Rectal smooth muscle tissue (tissue), 1 donor: ENCODE data around the gene FBXL17.

Experiments used
- H3K27ac ChIP-seq: one replicate; pipeline ENCODE4 v1.7.0; 2013; ENCODE audit warnings: low read depth, low read length, inconsistent platforms
- H3K27me3 ChIP-seq: one replicate; pipeline ENCODE4 v1.7.0; 2013; ENCODE audit warnings: low read length; ENCODE audit not compliant: control insufficient read depth, insufficient read depth
- H3K36me3 ChIP-seq: one replicate; pipeline ENCODE4 v1.7.0; 2013; ENCODE audit warnings: low read length; ENCODE audit not compliant: control insufficient read depth, insufficient read depth
- H3K4me1 ChIP-seq: one replicate; pipeline ENCODE4 v1.7.0; 2013; ENCODE audit warnings: low read length; ENCODE audit not compliant: control insufficient read depth, insufficient read depth
- H3K4me3 ChIP-seq: one replicate; pipeline ENCODE4 v1.7.0; 2013; ENCODE audit warnings: low read length
- H3K9ac ChIP-seq: one replicate; pipeline ENCODE4 v1.7.0; 2013; ENCODE audit warnings: low read length

FBXL17 gene

DNA sequence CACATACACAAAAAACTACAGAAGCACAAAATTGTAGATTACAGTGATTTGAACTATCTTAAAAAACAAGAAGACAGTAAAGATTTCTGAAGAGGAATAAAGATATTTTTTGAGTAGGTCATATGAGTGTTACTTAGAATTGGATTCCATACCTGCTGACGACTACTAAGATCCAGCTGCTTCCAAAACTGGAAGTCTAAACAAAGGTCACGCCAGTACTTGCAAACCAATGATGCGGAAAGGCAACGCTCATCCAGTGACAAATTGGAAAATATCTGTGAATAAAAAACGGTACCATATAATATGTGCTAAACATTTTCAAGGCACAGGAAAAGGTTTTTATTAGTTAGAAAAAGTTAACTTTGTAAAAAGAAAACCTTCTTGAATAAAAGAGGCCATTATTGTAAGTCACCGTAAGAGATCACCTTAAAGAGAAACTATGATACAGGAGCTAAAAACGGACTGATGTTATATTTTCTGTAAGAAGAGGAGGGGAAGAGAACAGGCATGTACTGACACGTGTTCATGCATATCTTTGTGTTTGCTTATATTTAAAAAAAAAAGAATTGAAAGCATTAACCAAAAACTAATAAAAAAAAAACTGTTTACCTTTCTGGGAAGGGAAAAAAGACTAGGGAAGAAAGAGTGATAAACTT lies 14.1 kb downstream of the FBXL17 start:
- Histone ChIP-seq H3K27me3 (no peaks in the 10 kb centered on the region), H3K9ac (no peak overlapping the region), H3K4me3 (no peak overlapping the region), H3K27ac (no peak overlapping the region), H3K36me3 (no peaks in the 10 kb centered on the region), H3K4me1 (no peaks in the 10 kb centered on the region)

DNA sequence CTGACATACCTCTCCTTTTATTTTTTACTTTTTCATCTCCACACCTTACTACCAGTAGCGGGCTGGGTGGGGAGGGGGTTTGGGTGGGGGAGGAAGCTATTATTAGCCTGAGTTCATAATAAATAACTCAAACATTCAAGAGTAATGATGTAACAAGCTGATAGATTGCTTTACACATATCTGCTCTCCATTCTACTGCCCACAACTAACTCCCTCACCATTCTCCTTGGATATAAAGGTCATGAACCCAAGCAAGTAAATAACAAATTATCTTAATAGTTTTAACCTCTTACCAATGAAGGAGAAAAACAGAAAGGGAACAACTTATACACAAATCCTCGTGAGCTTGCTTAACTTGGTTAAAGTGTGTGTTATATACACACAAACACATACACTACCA lies 15.4 kb downstream of the FBXL17 start:
- no peaks in the 10 kb centered on the region for H3K27me3 ChIP-seq
- H3K4me3 ChIP-seq: no peak overlapping the region
- no peaks in the 10 kb centered on the region for H3K4me1 ChIP-seq
- H3K27ac ChIP-seq: no peak overlapping the region
- no peaks in the 10 kb centered on the region for H3K36me3 ChIP-seq
- no peak overlapping the region for H3K9ac ChIP-seq

DNA sequence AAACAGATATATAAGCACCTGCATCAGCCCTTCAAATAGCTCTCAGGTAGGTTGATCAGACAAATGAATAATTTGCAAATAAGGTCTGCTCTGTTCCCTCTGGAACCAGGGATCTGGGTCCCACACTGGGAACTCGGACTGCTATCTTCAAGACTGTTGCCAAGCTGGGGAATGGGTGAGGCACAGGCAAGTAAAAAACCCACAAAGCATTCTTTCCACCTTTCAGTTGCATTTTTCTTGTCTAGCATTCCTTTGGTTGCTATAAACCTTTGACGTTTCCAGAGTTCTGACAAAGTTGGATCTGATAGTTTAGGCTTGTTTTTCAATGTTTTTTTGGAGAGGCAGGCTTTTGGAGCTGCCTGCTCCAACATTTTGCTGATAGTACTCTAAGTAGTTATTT lies 20.1 kb downstream of the FBXL17 start:
- H3K27ac ChIP-seq: no peak overlapping the region
- H3K36me3 ChIP-seq: no peaks in the 10 kb centered on the region
- no peaks in the 10 kb centered on the region for H3K4me1 ChIP-seq
- no peak overlapping the region for H3K4me3 ChIP-seq
- H3K9ac ChIP-seq: no peak overlapping the region
- H3K27me3 ChIP-seq: no peaks in the 10 kb centered on the region

DNA sequence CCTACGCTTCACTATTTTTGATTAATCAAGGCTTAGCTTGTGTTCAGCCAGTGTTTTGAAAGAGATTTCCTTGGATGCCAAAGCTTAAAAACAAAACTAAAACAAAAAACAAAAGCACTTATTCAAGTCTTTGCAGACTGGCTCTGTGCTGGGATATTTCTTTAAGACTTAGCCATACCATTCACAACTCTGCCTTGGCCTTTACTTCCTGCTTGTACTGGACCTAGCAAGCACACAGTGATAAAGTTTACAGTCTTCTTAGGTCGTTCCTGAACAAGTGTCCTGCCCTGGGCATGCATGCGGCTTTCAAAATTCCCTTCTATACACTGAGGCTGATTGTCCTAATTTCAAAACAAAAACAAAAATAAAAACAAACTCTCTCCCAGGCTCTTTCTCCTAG lies 20.7 kb downstream of the FBXL17 start:
- Histone ChIP-seq H3K27ac (no peak overlapping the region), H3K27me3 (no peaks in the 10 kb centered on the region), H3K4me1 (no peaks in the 10 kb centered on the region), H3K4me3 (no peak overlapping the region), H3K9ac (no peak overlapping the region), H3K36me3 (no peaks in the 10 kb centered on the region)

DNA sequence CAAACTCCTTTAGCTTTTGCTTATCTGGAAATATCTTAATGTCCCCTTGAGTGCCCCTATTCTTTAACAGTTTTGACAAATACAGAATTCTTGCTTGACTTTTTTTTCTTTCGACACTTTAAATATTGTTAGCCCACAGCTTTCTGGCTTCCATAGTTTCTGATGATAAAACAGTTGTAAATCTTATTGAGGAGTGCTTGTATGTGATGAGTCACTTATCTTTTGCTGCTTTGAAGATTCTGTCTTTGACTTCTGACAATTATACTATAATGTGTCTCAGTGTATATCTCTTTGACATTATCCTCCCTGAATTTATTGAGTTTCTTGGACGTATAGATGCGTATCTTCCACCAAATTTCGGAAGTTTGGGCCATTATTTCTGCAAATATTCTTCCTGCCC lies 21.6 kb downstream of the FBXL17 start:
- no peaks in the 10 kb centered on the region for H3K4me1 ChIP-seq
- no peak overlapping the region for H3K4me3 ChIP-seq
- no peak overlapping the region for H3K9ac ChIP-seq
- no peaks in the 10 kb centered on the region for H3K36me3 ChIP-seq
- no peaks in the 10 kb centered on the region for H3K27me3 ChIP-seq
- no peak overlapping the region for H3K27ac ChIP-seq

DNA sequence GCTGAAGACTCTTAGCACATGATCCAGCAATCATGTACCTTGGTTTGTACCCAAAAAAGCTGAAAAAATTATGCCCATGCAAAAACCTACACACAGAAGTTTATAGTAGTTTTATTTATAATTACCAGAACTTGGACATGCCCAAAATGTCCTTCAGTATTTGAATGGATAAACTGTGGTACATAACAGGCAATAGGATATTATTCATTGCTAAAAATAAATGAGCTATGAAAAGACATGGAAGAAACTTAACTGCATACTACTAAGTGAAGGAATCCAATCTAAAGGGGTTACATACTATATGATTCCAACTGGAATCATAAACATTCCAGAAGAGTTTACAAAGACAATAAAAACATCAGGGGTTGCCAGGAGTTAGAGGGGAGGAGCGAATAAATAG lies 25.6 kb downstream of the FBXL17 start:
- Histone ChIP-seq H3K36me3 (no peaks in the 10 kb centered on the region), H3K27me3 (no peaks in the 10 kb centered on the region), H3K4me1 (no peaks in the 10 kb centered on the region), H3K4me3 (no peak overlapping the region), H3K27ac (no peak overlapping the region), H3K9ac (no peak overlapping the region)

DNA sequence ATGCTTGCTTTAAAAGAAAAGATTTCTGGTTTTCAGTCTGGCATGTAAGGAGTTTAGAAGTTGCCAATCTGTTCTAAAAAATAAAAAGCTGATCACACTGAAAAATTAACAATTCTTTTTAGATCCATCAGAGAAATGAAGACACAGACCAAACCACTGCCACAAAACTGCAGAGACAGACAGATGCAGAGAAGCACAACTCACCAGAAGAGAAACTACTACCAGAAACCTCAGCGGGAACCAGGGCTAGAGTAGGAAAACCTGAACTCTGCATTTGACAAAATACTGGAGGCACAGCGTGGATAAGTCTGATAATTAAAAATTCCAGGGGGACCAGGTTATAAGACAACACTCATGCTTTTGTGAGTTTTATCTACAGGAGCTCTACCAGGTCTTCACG lies 28.8 kb downstream of the FBXL17 start:
- Histone ChIP-seq H3K27ac (no peak overlapping the region), H3K4me1 (no peaks in the 10 kb centered on the region), H3K9ac (no peak overlapping the region), H3K36me3 (no peaks in the 10 kb centered on the region), H3K27me3 (no peaks in the 10 kb centered on the region), H3K4me3 (no peak overlapping the region)

DNA sequence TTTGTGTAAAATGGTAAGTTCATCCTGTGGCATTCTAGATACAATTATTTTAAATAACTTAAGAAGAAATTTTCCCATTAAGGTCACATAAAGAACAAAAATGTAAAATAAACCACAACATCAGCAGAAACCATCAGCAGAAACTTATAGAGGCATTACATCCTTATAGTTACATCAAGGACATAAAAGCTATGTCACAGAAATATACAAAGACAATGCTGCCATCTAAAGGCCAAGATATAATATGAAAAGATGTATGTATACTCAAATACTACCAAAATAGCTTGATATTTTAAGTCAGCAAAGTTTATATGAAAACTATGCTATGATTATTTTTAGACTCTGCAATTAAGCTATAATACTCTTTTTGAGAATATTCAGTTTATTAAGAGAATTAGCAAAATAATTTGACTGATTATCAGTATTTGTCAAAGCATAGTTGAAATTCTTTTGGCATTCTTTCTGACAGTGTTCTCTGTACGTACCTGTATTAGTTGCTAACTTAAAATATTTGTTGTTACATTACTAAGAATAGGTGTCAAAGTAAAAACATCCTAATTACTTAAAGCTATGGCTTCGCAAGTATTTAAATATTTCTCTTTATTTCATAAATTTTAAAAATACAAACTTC lies 36.2 kb downstream of the FBXL17 start:
- Histone ChIP-seq H3K4me3 (no peak overlapping the region), H3K9ac (no peak overlapping the region), H3K27me3 (no peaks in the 10 kb centered on the region), H3K27ac (no peak overlapping the region), H3K36me3 (no peaks in the 10 kb centered on the region), H3K4me1 (no peaks in the 10 kb centered on the region)

DNA sequence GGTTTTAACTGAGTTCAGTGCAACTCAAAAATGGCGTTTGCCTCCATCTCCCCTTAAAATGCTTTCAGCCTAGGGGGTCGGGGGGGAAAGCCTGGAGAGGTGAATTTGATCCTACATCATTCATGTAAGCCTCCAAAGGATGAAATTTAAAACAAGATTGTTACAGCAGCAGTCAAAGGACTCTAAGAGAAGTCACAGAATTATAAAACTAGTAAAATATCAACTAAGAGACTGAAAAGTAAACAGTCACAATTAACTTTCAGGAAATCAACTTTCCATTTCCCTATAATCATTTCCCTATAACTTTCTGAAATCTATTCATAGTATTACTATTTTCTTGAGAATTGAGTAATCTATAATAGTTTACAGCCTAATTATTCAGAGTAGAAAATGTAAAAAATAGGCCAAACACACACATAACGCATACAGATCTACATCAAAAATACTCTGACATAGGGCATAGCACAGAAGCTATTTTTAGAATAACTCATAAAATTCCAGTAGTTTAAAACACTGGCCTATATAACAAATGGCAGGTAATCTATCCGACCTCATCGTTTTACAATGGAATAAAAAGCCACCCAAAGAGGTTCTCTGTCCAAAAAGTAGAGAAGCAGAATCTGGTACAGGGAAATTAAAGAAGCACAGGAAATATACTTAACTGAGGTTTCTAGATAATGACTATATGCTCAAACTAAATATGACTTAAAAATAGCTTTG lies 37.6 kb downstream of the FBXL17 start:
- Histone ChIP-seq H3K4me1 (no peaks in the 10 kb centered on the region), H3K9ac (no peak overlapping the region), H3K27ac (no peak overlapping the region)

DNA sequence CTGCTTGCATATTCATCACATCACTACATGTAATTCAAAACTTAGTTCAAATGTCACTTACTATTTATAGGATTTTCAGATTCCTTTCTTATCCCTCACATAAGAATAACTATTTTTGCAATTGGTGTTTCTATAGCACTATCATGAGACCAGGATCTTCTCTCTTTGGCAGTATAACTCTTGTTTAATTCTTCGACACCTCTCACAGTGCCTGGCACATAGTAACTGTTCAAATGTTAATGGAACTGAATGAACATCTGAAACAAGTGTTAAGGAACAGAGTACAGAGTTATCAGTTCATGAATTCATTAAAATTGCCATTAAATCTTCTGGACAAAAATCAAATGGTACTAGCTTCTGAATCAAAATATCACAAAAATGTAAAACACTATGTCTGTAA lies 40.0 kb downstream of the FBXL17 start:
- Histone ChIP-seq H3K27ac (no peak overlapping the region), H3K36me3 (no peaks in the 10 kb centered on the region), H3K27me3 (no peaks in the 10 kb centered on the region), H3K4me1 (no peaks in the 10 kb centered on the region), H3K4me3 (no peak overlapping the region), H3K9ac (no peak overlapping the region)

More for the DNA sequence above, 37.6 kb downstream of the FBXL17 start:
- Histone ChIP-seq H3K4me3 (no peak overlapping the region), H3K36me3 (no peaks in the 10 kb centered on the region), H3K27me3 (no peaks in the 10 kb centered on the region)

DNA sequence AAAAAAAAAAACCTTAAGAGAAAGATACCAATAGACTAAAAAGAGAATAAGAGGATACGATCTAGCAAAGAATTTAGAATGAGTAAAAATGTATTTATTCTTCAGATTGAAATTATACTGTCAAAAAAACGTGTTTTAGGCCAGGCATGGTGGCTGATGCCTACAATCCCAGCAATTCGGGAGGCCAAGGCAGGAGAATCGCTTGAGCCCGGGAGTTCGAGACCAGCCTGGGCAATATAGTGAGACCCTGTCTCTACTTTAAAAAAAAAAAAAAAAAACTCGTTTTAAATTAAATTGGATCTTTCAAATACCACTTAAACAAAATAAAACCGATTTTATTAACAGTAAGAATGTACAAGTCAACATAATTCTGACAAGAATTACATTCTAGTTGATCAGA lies 41.8 kb downstream of the FBXL17 start:
- Histone ChIP-seq H3K27ac (no peak overlapping the region), H3K27me3 (no peaks in the 10 kb centered on the region), H3K4me1 (no peaks in the 10 kb centered on the region), H3K9ac (no peak overlapping the region), H3K4me3 (no peak overlapping the region), H3K36me3 (no peaks in the 10 kb centered on the region)

DNA sequence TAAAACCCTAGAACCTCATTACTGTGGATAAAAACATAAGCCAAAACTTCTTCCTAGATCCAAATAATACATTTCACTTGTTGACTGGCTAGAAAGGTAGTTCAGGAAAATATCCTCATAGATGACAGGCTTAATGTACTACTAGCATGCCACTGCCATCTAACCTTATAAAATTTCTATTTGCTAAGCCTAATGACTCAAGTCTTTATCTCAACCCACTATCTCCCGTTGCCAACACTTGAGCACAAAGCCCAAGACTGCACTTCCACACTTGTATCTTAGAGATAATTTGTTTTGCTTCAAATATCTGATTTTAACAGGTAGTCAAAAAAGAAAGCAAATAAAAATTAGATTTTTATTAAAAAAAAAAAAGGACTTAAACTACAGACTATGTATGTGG lies 42.7 kb downstream of the FBXL17 start:
- Histone ChIP-seq H3K27me3 (no peaks in the 10 kb centered on the region), H3K27ac (no peak overlapping the region), H3K4me3 (no peak overlapping the region)

DNA sequence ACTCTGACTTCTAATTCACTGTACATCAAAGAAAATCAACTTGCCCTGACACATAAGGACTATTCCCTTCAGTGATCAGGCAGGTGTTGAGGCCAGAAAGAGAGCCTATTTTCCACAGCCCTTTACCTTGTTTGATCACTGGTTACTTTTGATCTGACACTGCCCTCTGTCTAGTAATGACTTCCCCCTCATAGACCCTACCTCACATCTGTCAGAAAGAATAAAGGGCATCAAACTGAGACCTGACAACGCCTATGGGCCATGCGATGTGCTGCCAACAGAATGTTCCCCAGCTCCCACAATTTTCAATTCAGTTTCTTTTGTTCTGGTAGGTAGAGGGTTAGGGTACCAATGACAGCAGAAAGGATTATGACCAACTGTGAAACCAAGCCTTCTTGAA lies 47.7 kb downstream of the FBXL17 start:
- Histone ChIP-seq H3K4me3 (no peak overlapping the region), H3K36me3 (no peaks in the 10 kb centered on the region), H3K27me3 (no peaks in the 10 kb centered on the region), H3K9ac (no peak overlapping the region), H3K4me1 (no peaks in the 10 kb centered on the region), H3K27ac (no peak overlapping the region)

More for the DNA sequence above, 42.7 kb downstream of the FBXL17 start:
- Histone ChIP-seq H3K36me3 (no peaks in the 10 kb centered on the region), H3K9ac (no peak overlapping the region), H3K4me1 (no peaks in the 10 kb centered on the region)
